ENCODE results near the gene TGFA. TPM values are rescaled to one million over a fixed set of nuclear protein-coding genes. Genes with fewer than 3 reads are reported as not detected.

TGFA gene
- total and polyA plus RNA-seq, 12 donors, result 0.17 to 3.4 (median 1.2) TPM

GRCh38 chr2:70411483-70412125 is 142.0 kb downstream of the TGFA start:
- H3K27me3 ChIP-seq, result peaks cover 0 to 8% (median 0%) of the 10 kb centered on the region in 7 donors
- no peak for ATAC-seq
- no peaks in the 10 kb centered on the region for H3K9me3 ChIP-seq
- H3K4me1 ChIP-seq, result no peaks in the 10 kb centered on the region
- H3K4me3 ChIP-seq, result no peak overlapping the region
- no peak for DNase-seq
- H3K27ac ChIP-seq, result no peak overlapping the region
- TF ChIP-seq CTCF (IDR thresholded peaks at IDR 0.05), result no peak
- intact Hi-C loops (cut with DNase I), result loop anchor here in 1 of 10 donors (5.0 kb wide), 1 partner anchor 106 kb away; no protein-coding TSS in a partner anchor
- WGBS, 2 donors, result 75 to 77% methylated on average over 6 of the region's 6 CpGs
- H3K36me3 ChIP-seq, result no peaks in the 10 kb centered on the region

DNA sequence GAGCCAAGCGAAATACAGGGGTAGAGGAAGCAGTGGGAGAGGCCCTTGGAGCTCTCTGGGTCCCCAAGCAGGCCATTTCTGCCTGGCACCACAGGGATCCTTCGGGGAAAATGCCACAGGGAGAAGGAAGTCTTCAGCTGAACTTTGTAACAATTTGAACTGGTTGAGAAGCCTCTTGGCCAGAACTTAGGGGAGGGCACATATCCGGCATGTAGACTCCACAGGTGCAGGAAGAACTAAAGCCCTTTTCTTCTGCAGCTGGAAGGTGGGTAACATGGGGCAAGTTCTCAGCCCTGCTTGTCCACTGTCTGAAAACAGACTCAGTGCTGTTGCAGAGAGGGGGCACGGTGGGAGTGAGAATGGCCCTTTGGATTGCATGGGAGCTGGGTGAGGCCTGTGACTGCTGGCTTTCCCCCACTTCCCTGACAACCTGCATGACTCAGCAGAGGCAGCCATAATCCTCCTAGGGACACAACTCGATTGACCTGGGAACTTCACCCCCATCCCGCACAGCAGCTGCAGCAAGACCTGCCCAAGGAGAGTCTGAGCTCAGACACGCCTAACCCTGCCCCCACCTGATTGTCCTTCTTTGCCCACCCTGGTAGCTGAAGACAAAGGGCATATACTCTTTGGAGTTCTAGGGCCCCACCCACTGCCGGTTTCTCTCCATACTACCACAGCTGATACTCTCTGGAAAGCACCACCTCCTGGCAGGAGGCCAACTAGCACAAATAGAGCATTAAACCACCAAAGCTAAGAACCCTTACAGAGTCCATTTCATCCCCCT is 150.2 kb downstream of the TGFA start:
- Histone ChIP-seq H3K27ac (no peak overlapping the region), H3K4me1 (no peaks in the 10 kb centered on the region), H3K4me3 (no peak overlapping the region), H3K9me3 (no peaks in the 10 kb centered on the region), H3K36me3 (no peaks in the 10 kb centered on the region), H3K27me3 (peaks cover 0 to 15% (median 3%) of the 10 kb centered on the region in 7 donors)
- ATAC-seq (no peak), DNase-seq (no peak)
- intact Hi-C loops (cut with DNase I), result no loop called here
- TF ChIP-seq CTCF (IDR thresholded peaks at IDR 0.05), result no peak
- whole genome bisulfite sequencing, 2 donors, result 85 to 88% methylated on average over 8 of the region's 8 CpGs

GRCh38 chr2:70400539-70400938 is 153.1 kb downstream of the TGFA start:
- intact Hi-C loops (cut with DNase I), result no loop called here
- no peaks in the 10 kb centered on the region for H3K9me3 ChIP-seq

More at GRCh38 chr2:70400539-70400938, 153.1 kb downstream of the TGFA start:
- no peak for TF ChIP-seq CTCF (IDR thresholded peaks at IDR 0.05)
- no peak for ATAC-seq
- H3K27me3 ChIP-seq, result peaks cover 0 to 28% (median 15%) of the 10 kb centered on the region in 7 donors
- H3K4me1 ChIP-seq, result no peaks in the 10 kb centered on the region
- 85 to 89% methylated on average over 3 of the region's 3 CpGs for WGBS, 2 donors
- H3K4me3 ChIP-seq, result no peak overlapping the region
- H3K27ac ChIP-seq, result no peak overlapping the region
- DNase-seq, result no peak
- H3K36me3 ChIP-seq, result no peaks in the 10 kb centered on the region

All from heart right ventricle (tissue), 16 donors.